Endodermal cell (in vitro differentiated cells): ENCODE data around the gene NOP16. TPM values are rescaled to one million over a fixed set of nuclear protein-coding genes. Genes with fewer than 3 reads are reported as not detected.

Experiments used
- DNase-seq: peaks from one replicate; pipeline ENCODE4 v3.0.0-alpha.2; 2017
- H3K27ac ChIP-seq: 2 replicates; pipeline ENCODE4 v1.5.1; 2013; ENCODE audit warnings: mild to moderate bottlenecking, low read depth, low read length, moderate library complexity
- H3K27me3 ChIP-seq: 2 replicates; pipeline ENCODE4 v1.6.1; 2013; ENCODE audit warnings: mild to moderate bottlenecking, low read length, moderate library complexity; ENCODE audit not compliant: insufficient read depth, control insufficient read depth, poor library complexity, severe bottlenecking
- H3K36me3 ChIP-seq: 2 replicates; pipeline ENCODE4 v1.7.0; 2013; ENCODE audit warnings: mild to moderate bottlenecking, low read length, moderate library complexity; ENCODE audit not compliant: control insufficient read depth, insufficient read depth
- H3K4me1 ChIP-seq: one replicate; pipeline ENCODE4 v1.7.0; 2013; ENCODE audit warnings: low read length; ENCODE audit not compliant: control insufficient read depth, insufficient read depth
- H3K4me3 ChIP-seq: 2 replicates; pipeline ENCODE4 v1.5.1; 2013; ENCODE audit warnings: mild to moderate bottlenecking, low read length, moderate library complexity
- H3K9ac ChIP-seq: 2 replicates; pipeline ENCODE4 v1.6.1; 2013; ENCODE audit warnings: mild to moderate bottlenecking, low read length, moderate library complexity; ENCODE audit not compliant: poor library complexity, severe bottlenecking; ENCODE audit errors: extremely low read depth
- H3K9me3 ChIP-seq: 2 replicates; pipeline ENCODE4 v1.6.1; 2013; ENCODE audit warnings: mild to moderate bottlenecking, low read length, moderate library complexity; ENCODE audit not compliant: control insufficient read depth
- H3K27ac Mint-ChIP-seq: 2 replicates; pipeline ENCODE4 v1.8.0; 2020; ENCODE audit warnings: mixed read lengths
- H3K27me3 Mint-ChIP-seq: 2 replicates; pipeline ENCODE4 v1.8.0; 2021; ENCODE audit warnings: mild to moderate bottlenecking, mixed read lengths; ENCODE audit not compliant: insufficient read depth
- H3K36me3 Mint-ChIP-seq: 2 replicates; pipeline ENCODE4 v1.8.0; 2020; ENCODE audit warnings: low read depth, mixed read lengths
- H3K4me1 Mint-ChIP-seq: 2 replicates; pipeline ENCODE4 v1.8.0; 2020; ENCODE audit warnings: mixed read lengths
- H3K4me3 Mint-ChIP-seq: 2 replicates; pipeline ENCODE4 v1.8.0; 2020; ENCODE audit warnings: mild to moderate bottlenecking, moderate library complexity, mixed read lengths
- H3K9me3 Mint-ChIP-seq: 2 replicates; pipeline ENCODE4 v1.8.0; 2020; ENCODE audit warnings: mild to moderate bottlenecking, mixed read lengths
- CTCF ChIP-seq: fragments of 200-600 bp; sonication (generic); conservative IDR thresholded peaks from 2 replicates; pipeline ENCODE4 v1.5.0; 2021; ENCODE audit warnings: antibody characterized with exemption, mild to moderate bottlenecking
- WGBS, 2 experiments: methylation state at CpG; one replicate each; pipeline versions ENCODE4 v1.1.5 to v1.1.7; 2013; ENCODE audit warnings: missing lambda C conversion rate in 2 of 2, mixed read lengths in 1 of 2; ENCODE audit not compliant: insufficient coverage in 1 of 2, insufficient read length in 1 of 2; 5-methylcytosine and 5-hydroxymethylcytosine counted together
- total RNA-seq, 2 donors: library from RNA; stranded (reverse); fragmentation: NEBNext Ultra II Directional in 1 of 2; extraction: Animal tissue kit (Norgen Biotek cat#: 25700) in 1 of 2; gene quantifications; 2 replicates in 1 of 2; 3 replicates in 1 of 2; pipeline ENCODE4 v1.2.1, GENCODE V29; 2021

NOP16 gene
- total RNA-seq, 2 donors from 2014 or later, result 18.6 to 31.3 TPM

DNA sequence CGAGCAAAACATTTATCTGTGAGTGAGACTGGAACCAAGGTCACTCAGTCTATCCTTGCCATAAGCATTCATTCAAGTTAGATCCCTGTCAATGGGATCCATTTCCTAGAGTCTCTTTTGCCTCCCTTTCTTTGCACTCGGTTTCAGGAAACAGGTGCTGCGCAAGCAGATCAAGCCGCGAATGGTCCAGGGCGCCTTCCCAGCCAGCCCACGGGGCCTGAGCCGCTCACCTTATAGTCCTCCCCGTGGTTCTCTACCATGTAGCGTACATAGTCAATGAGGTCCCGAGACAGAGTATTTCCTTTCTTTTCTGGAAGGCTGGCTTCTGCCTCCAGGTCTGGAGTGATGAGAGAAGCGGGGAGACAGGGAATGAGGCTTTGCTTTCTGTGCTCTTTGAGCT is 3.4 kb downstream of the NOP16 start:
- Mint-ChIP-seq H3K9me3 (no peaks in the 10 kb centered on the region), H3K27ac (no peak overlapping the region), H3K36me3 (peaks cover 46% of the 10 kb centered on the region), H3K4me3 (no peak overlapping the region), H3K27me3 (no peaks in the 10 kb centered on the region), H3K4me1 (peaks cover 12% of the 10 kb centered on the region)
- no peak overlapping the region for H3K4me3 ChIP-seq
- no peak for TF ChIP-seq CTCF
- no peak overlapping the region for H3K9ac ChIP-seq
- no peak for DNase-seq
- H3K36me3 ChIP-seq, result peaks cover 52% of the 10 kb centered on the region
- H3K4me1 ChIP-seq, result peaks cover 6% of the 10 kb centered on the region
- H3K9me3 ChIP-seq, result no peaks in the 10 kb centered on the region
- no peaks in the 10 kb centered on the region for H3K27me3 ChIP-seq
- H3K27ac ChIP-seq, result no peak overlapping the region
- WGBS, 2 experiments, result 95 to 96% methylated on average over 10 to 12 of the region's 12 CpGs

- Mint-ChIP-seq H3K4me1 (peaks cover 9% of the 10 kb centered on the region), H3K36me3 (peaks cover 49% of the 10 kb centered on the region), H3K4me3 (no peak overlapping the region), H3K27me3 (no peaks in the 10 kb centered on the region), H3K9me3 (no peaks in the 10 kb centered on the region), H3K27ac (no peak overlapping the region)
- no peaks in the 10 kb centered on the region for H3K9me3 ChIP-seq
- no peak overlapping the region for H3K9ac ChIP-seq
- peaks cover 52% of the 10 kb centered on the region for H3K36me3 ChIP-seq
- no peak overlapping the region for H3K4me3 ChIP-seq
- H3K27ac ChIP-seq, result no peak overlapping the region
- H3K4me1 ChIP-seq, result peaks cover 6% of the 10 kb centered on the region
- WGBS, 2 experiments, result 94 to 96% methylated on average over 4 to 8 of the region's 8 CpGs
- no peaks in the 10 kb centered on the region for H3K27me3 ChIP-seq
- no peak for DNase-seq
- TF ChIP-seq CTCF, result no peak
Measured at GRCh38 chr5:176384366-176384930, 4.0 kb downstream of the NOP16 start.

DNA sequence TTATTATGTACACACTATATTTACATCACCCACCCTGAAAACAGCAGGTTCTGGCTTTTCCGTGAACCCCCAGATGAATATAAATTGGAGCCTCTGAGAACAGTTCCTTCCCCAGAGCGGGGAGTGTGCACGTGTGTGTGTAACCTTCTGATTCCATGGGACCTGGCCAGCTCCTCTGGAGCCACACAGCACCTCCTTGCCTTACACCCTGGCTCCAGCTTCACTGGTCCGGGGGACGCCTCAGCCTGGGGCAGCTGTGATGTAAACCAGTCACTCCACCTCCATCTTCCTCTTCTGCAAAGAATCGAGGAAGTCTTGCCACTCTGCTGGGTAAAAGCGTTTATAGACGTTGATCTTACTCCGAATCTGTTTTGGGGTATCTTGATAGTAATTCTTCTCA is 4.4 kb downstream of the NOP16 start:
- H3K27me3 ChIP-seq, result no peaks in the 10 kb centered on the region
- H3K9me3 ChIP-seq, result no peaks in the 10 kb centered on the region
- H3K4me3 ChIP-seq, result no peak overlapping the region
- 95 to 97% methylated on average over 8 to 9 of the region's 9 CpGs for WGBS, 2 experiments
- Mint-ChIP-seq H3K36me3 (peaks cover 52% of the 10 kb centered on the region), H3K27ac (no peak overlapping the region), H3K4me3 (no peak overlapping the region), H3K9me3 (no peaks in the 10 kb centered on the region), H3K4me1 (peaks cover 9% of the 10 kb centered on the region), H3K27me3 (no peaks in the 10 kb centered on the region)
- no peak overlapping the region for H3K9ac ChIP-seq
- TF ChIP-seq CTCF, result no peak
- no peak for DNase-seq
- H3K36me3 ChIP-seq, result peaks cover 52% of the 10 kb centered on the region
- H3K27ac ChIP-seq, result no peak overlapping the region
- H3K4me1 ChIP-seq, result peaks cover 6% of the 10 kb centered on the region
